ENCODE data around the gene MRPS34.
"Not testable (repeated sequence)": the region's sequence is repeated elsewhere in the genome, so short reads cannot be mapped to it uniquely, and the experiment has no call there.

MRPS34 gene

GRCh38 chr16:1749152-1750117 is 23.5 kb downstream of the MRPS34 start:
- no peak for DNase-seq (ENCODE audit: low spot score)

- DNase-seq (ENCODE audit: low spot score), result no peak
Measured at GRCh38 chr16:1747934-1748333, 25.0 kb downstream of the MRPS34 start.

GRCh38 chr16:1746693-1747195 is 26.2 kb downstream of the MRPS34 start:
- no peak for DNase-seq (ENCODE audit: low spot score)

- DNase-seq (ENCODE audit: low spot score), result no peak
Measured at GRCh38 chr16:1745900-1746692, 26.8 kb downstream of the MRPS34 start.

- no peak for DNase-seq (ENCODE audit: low spot score)
Measured at GRCh38 chr16:1745181-1745899, 27.6 kb downstream of the MRPS34 start.

GRCh38 chr16:1744338-1744840 is 28.5 kb downstream of the MRPS34 start:
- no peak for DNase-seq (ENCODE audit: low spot score)

GRCh38 chr16:1743376-1744337 is 29.3 kb downstream of the MRPS34 start:
- no peak for DNase-seq (ENCODE audit: low spot score)

GRCh38 chr16:1741553-1742165 is 31.3 kb downstream of the MRPS34 start:
- no peak for DNase-seq (ENCODE audit: low spot score)

GRCh38 chr16:1740781-1741490 is 32.0 kb downstream of the MRPS34 start:
- DNase-seq (ENCODE audit: low spot score), result no peak

GRCh38 chr16:1740234-1740633 is 32.7 kb downstream of the MRPS34 start:
- DNase-seq (ENCODE audit: low spot score), result no peak

- no peak for DNase-seq (ENCODE audit: low spot score)
Measured at GRCh38 chr16:1734816-1735215, 38.1 kb downstream of the MRPS34 start.

- no peak for DNase-seq (ENCODE audit: low spot score)
Measured at GRCh38 chr16:1734123-1734522, 38.8 kb downstream of the MRPS34 start.

- DNase-seq (ENCODE audit: low spot score), result not testable (repeated sequence)
Measured at GRCh38 chr16:1732551-1732987, 40.4 kb downstream of the MRPS34 start.

GRCh38 chr16:1732071-1732470 is 40.9 kb downstream of the MRPS34 start:
- DNase-seq (ENCODE audit: low spot score), result no peak

GRCh38 chr16:1731603-1732002 is 41.3 kb downstream of the MRPS34 start:
- DNase-seq (ENCODE audit: low spot score), result no peak

GRCh38 chr16:1731073-1731472 is 41.9 kb downstream of the MRPS34 start:
- DNase-seq (ENCODE audit: low spot score), result no peak

GRCh38 chr16:1729445-1729844 is 43.5 kb downstream of the MRPS34 start:
- no peak for DNase-seq (ENCODE audit: low spot score)

- DNase-seq (ENCODE audit: low spot score), result no peak
Measured at GRCh38 chr16:1729026-1729425, 43.9 kb downstream of the MRPS34 start.
